NCI-H2107 treated with DMSO at 0.1 percent for 48 hours (cell line): ENCODE results near the gene TKT.

Experiments
- DNase-seq: peaks from one replicate; lab custom pipeline; 2025; ENCODE audit not compliant: unreplicated experiment; lab: John Stamatoyannopoulos, UW

The TKT gene

DNA sequence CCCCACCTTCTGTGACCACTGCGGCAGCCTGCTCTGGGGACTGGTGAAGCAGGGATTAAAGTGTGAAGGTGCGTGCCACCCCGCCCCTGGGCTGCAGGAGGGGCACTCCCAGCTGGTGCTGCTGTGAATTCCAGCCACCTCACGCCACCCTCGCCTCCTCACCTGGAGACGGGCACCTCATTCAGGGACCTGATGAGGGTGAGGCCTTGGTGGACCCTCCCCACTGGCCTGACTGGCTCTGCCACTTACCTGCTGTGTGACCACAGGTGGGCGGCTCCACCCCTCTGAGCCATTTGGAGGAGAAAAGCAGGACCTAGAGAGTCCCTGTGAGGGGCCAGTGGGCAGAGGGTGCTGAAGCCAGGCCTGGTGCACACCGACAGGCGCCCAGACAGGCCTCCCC is 72.3 kb downstream of the TKT start:
- DNase-seq = no peak

DNA sequence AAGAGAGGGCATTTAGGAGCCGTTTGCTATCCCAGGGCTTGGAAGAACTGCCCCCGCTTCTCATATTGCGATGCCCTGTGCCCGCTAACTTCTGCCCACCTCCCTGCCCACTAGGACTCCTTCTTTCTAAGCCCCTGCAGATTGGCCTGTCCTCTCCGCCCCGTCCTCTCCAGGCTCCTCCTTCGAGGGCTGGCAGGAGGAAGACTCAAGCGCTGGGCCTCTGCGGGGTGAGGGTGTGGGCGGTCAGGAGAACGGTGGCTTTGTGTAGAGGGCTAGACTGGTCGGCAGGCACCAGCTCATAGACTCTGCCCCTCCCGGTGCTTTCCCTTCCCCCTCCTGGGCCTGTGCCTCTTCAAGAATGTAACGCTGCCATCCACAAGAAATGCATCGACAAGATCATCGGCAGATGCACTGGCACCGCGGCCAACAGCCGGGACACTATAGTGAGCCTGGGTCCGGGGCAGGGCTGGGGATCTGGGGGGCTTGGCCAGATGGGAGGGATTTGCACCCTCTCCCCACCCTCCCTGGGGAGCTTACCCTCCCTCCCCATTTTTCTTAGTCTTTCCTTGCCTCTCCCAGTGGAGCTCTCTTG is 73.0 kb downstream of the TKT start:
- DNase-seq = no peak

DNA sequence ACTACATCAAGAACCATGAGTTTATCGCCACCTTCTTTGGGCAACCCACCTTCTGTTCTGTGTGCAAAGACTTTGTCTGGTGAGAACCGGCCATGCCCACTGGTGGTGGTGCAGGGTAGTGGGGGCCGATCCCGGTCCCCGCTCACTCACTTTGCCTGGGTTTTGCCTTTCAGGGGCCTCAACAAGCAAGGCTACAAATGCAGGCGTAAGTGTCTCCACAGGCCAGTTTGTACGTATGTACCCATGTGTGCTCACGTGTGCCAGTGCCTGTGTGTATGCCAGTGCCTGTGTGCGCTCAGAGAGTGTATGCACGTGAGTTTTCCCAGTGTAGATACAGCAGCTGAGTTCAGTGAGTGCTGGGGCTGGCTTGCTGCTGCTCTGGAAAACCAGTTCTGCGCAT is 74.3 kb downstream of the TKT start:
- DNase-seq = no peak

DNA sequence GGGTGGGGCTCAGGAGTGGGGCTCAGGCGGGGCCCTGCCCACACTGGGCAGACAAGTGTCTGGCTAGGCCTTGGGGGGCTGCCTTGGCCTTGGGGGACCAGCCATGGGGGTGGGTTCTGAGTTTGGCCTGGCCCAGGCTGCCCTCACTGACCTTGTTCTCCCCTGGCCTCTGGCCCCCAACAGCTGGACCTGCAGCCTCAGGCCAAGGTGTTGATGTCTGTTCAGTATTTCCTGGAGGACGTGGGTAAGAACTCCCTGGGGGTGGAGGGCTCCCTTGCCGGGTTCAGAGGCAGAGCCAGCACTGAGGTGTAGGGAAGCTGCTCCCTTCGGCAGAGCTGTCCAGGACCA is 74.8 kb downstream of the TKT start:
- DNase-seq = no peak

DNA sequence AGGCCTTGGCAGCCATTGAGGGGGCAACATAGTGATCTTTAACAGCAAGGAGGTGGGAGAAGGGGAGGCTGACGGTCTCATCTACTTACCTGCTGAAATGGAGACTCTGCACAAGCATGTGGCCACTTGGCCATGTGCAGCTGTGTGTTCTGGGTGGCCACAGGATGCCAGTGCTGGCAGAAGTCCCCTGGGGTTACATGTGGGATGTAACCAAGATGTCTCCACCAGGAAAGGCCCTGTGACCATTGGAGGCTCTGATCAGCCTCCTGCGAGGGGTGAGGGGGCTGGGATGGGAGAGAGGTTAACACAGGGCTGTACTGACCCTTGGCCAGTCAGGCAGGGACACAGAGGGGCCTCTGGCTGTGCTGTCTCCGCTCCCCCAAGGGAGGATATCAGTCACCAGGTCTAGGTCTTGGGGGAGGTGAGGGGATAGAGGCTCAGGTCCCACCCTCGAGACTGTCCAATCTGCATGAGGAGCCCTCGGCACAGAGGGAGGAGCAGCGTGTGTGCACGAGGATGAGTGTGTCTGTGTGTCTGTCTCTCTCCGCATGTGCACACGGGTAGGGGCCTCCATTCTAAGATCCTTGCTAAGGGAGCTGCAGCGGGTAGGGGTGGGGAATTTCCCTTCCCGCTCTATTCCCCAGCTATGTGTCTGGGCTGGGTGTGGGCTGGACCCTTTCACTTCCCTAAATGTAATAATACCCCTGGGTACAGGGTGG is 75.4 kb downstream of the TKT start:
- no peak for DNase-seq

DNA sequence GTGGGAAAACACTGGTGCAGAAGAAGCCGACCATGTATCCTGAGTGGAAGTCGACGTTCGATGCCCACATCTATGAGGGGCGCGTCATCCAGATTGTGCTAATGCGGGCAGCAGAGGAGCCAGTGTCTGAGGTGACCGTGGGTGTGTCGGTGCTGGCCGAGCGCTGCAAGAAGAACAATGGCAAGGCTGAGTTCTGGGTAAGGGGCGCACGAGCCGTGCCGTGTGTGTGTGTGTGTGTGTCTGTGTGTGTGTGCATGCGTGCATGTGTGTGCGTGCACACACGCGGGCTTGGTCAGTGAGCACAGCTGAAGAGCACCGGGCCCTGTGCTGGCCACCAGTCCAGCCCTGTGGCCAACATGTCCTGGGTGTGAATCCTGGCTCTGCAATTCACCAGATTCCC is 76.2 kb downstream of the TKT start:
- no peak for DNase-seq

DNA sequence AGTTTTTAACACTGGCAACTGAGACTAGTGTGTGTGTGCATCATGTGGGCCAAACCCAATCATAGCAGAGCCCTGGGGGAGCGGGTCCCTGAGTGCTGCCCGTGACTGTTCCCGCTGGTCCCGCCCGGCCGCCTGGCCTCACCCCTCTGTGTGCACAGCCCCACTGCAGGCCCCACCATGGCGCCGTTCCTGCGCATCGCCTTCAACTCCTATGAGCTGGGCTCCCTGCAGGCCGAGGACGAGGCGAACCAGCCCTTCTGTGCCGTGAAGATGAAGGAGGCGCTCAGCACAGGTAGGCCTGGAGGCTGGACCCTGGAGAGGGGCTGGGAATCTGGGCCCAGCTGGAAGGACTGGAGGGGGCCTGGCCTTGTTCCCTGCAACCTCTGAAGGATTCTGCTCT is 77.6 kb downstream of the TKT start:
- no peak for DNase-seq

- no peak for DNase-seq
Measured at GRCh38 chr3:53175613-53176540, 79.9 kb downstream of the TKT start.
